HG03095 (cell line): ENCODE data around the gene LMX1B.
"Not testable (repeated sequence)": the region's sequence is repeated elsewhere in the genome, so short reads cannot be mapped to it uniquely, and the experiment has no call there.

Source experiments
- ATAC-seq: cut with Tn5 transposase; IDR thresholded peaks from one replicate; pipeline ENCODE4 v1.9.1; 2021; ENCODE audit warnings: moderate library complexity; ENCODE audit not compliant: unreplicated experiment

Gene LMX1B

DNA sequence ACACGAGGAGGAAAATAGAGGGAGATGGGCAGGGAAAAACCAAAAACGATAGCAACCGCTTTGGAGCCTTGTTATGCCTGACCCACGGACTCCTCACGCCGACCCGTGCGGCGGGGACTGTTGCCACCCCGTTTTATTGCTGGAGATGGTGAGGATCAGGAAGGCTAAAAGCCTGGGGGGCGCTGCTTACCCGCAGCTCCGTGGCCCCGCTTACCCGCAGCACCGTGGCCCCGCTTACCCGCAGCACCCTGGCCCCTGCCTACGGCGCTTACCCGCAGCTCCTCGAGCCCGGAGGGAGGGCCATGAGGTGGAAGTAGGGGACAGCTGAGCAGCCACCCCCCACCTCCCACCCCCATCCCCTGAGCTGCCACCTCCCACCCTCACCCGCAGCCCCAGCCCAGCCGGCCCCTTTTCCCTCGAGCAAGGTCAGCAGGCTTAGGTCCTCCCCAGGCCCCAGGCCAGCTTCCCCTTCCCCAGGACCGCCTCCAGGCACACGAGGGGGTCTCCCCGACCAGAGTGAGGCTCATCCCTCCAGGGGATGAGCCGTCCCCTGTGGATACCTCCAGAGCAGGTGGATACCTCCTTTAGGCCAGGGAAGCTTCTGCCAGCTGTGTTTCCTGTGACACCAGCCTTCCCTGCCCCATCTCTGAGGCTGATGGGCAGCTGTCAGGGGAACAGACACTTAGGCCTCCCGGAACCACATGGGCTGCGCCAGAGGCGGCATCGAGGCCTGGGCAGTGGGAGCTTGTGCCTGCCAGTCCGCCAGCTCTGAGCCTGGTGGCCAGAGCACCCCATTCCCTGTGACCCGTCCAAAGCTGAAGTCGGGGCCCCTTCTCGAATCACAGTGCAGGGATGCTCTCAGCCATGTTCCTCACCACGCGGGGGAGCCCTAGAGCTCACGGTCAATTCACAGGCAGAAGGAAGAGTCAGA lies 92.3 kb downstream of the LMX1B start:
- no peak for ATAC-seq

DNA sequence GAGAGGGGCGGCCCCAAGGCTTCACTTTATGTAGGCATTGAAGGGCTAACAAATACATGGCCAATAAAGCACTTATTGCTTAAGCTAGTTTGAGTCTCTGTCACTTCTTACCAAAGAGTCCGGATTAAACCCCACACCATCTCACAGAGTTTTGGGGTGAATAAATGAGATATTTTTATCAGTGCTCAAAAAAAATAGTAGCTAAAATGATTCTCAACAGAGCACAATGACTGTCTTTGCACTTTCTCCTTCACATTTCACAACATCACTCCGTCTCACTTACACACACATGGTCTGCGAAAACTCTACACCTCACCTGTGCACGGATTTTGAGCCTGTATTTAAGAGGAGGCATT lies 92.9 kb downstream of the LMX1B start:
- no peak for ATAC-seq

- ATAC-seq: no peak
Observed at GRCh38 chr9:126707083-126707482, 93.4 kb downstream of the LMX1B start.

GRCh38 chr9:126707712-126708111 lies 94.0 kb downstream of the LMX1B start:
- not testable (repeated sequence) for ATAC-seq

GRCh38 chr9:126708178-126708577 lies 94.5 kb downstream of the LMX1B start:
- ATAC-seq: no peak

DNA sequence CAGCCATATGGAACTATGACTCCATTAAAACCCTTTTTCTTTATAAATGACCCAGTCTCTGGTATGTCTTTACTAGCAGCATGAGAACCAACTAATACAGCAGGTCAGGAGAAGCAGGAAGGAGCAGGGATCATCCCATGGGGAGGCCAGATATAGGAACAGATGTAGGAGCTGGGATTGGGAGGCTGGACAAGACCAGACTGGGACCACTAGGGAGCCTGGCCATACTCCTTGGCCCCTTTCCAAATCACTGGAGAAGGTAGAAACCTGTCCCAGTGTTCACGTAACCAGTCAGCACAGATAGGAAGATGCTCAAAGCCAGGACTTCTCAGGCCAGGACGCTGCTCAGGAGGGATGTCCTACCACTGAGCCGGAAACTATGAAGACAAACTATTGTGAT lies 95.5 kb downstream of the LMX1B start:
- ATAC-seq: no peak

DNA sequence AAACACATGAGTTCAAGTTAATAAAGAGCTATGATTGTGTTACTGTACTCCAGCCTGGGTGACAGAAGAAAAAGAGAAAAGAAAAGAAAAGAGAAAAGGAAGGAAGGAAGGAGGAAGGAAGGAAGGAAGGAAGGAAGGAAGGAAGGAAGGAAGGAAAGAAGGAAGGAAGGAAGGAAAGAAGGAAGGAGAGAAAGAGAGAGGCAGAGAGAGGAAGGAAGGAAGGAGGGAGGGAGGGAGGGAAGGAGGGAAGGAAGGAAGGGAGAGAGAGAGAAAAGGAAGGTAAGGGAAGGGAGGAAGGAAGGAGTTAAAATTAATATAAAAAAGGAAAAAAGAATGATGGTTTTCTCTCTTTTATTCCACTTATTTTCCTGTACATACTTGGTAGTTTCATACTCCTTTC lies 101.7 kb downstream of the LMX1B start:
- no peak for ATAC-seq

- not testable (repeated sequence) for ATAC-seq
Observed at GRCh38 chr9:126717441-126717840, 103.7 kb downstream of the LMX1B start.

DNA sequence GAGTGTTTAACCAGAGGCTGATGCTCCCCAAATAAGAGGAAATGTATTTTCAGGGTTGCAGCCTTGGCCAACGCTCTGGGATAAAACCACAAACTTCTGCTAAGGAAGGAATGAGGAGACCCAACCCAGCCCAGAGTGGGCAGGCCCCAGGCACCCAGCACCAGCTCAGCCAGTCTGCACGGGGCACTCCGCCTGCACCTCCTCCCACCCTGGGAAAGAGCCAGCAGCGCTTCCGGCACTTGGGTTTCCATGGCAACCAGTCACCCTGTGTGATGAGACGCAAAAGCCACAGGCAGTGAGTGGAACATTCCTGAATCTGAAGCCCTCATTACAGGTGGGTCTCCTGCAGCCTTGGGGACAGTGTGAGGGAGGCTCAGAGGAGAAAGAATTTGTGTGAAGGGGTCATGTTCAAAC lies 105.9 kb downstream of the LMX1B start:
- ATAC-seq: no peak

DNA sequence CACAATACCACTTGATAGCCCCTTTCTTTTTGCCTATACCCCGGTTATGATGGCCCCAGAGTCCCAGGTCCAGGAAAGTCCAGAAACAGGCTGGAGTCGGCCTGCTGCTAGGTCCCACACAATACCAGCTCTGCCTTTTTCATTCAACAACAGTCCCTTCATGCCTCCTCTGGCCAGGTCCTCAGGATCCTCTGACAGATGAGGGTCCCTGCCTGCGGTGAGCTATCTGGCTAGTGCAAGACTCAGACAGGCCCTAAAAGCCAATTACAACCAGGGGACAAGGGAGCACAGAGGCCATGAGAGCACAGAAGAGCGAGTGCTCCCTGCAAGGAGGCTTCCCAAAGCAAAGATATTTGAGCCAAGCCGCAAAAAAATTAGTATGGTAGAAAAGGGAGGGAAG lies 106.3 kb downstream of the LMX1B start:
- no peak for ATAC-seq

- no peak for ATAC-seq
Observed at GRCh38 chr9:126720661-126721563, 107.2 kb downstream of the LMX1B start.

DNA sequence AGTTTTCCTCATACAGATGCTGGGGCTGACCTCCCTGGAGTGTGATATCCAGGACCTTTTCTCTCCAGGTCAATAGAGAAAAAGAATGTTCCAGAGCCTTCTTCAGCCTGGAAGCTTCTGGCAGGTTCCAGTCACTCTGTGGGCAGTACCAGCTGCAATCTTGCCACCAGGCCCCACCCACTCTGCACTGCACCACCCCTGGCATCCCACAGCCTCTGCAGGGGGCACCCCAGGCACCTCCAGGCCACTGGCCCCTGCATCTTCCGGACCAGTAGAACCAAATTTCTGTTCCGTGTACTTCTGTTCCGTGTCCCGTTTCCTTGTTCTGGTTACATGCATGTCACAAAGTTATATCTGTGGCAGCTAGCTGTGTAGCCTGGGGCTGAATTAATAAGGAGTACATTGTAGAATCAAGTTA lies 107.8 kb downstream of the LMX1B start:
- ATAC-seq: no peak

- ATAC-seq: peak; percentile 67
Observed at GRCh38 chr9:126722252-126722921, 108.7 kb downstream of the LMX1B start.

- peak; percentile 46 for ATAC-seq
Observed at GRCh38 chr9:126722922-126723806, 109.4 kb downstream of the LMX1B start.

DNA sequence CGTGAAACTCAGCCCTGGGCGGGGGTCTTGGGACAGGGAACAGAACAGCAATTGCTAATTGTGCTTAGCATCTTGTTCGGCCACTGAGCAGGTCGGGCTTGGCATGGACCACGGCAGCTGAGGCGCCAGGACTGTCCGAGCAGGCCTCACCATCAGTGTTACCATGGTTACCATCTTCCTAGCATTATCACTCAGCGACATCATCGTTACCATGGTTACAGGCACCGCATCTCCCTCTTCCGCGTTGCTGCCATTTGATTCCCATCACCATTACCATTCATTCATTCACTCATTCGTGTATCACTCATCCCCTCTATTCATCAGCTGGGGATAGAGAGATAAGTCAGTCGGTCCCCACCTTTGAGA lies 110.1 kb downstream of the LMX1B start:
- ATAC-seq: no peak

GRCh38 chr9:126724226-126724625 lies 110.5 kb downstream of the LMX1B start:
- no peak for ATAC-seq

DNA sequence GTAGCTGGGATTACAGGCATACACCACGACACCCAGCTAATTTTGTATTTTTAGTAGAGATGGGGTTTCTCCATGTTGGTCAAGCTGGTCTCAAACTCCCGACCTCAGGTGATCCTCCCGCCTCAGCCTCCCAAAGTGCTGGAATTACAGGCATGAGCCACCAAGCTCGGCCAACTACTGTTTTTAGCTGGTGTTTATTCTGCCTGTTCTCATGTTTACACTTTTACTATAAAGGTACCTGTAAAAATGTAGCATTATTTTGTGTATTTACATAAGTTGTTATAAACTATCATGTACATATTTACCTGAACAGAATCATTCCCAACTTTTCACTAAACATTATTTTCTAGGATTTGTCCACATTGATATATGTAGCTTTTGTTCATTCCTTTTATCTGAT lies 111.8 kb downstream of the LMX1B start:
- ATAC-seq: not testable (repeated sequence)

DNA sequence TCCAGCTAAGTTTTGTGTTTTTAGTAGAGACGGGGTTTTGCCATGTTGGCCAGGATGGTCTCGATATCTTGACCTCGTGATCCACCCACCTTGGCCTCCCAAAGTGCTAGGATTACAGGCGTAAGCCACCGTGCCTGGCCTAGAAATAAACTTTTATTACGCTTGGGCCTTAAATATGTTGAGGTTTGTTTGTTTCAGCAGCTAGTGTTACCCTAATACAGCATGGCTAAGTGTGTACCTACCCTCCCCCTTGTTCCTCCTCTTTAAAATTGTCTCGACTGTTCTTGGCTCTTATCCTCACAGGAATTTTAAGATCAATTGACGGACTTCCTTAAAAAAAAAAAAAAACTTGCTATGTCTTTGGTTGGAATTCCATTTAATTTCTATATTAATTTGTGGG lies 114.5 kb downstream of the LMX1B start:
- not testable (repeated sequence) for ATAC-seq

GRCh38 chr9:126730592-126730991 lies 116.9 kb downstream of the LMX1B start:
- not testable (repeated sequence) for ATAC-seq

- no peak for ATAC-seq
Observed at GRCh38 chr9:126733005-126733404, 119.3 kb downstream of the LMX1B start.
